ENCODE measurements around the gene APOB. TPM values are rescaled to one million over a fixed set of nuclear protein-coding genes. Genes with fewer than 3 reads are reported as not detected.

APOB gene
- total and polyA plus RNA-seq, 2 of the 8 experiments (the other 6 are each of a cell fraction or from before 2014, with no cell fraction given) = 0.15 to 0.61 TPM

GRCh38 chr2:21059885-21060610, 16.2 kb upstream of the APOB start (continued):
- TF ChIP-seq CBX5 (IDR thresholded peaks at IDR 0.05; ENCODE audit: low read depth, low read length) = no peak

Measured in H1 (cell line).